Peyer's patch (tissue), 4 donors: ENCODE measurements around the gene FSHB.

Source experiments
- POLR2A ChIP-seq, 2 donors: fragments of 450-650 bp; IDR thresholded peaks; one replicate each; pipeline ENCODE4 v1.5.1; 2017; ENCODE audit warnings: antibody characterized with exemption in 2 of 2, mild to moderate bottlenecking in 2 of 2, moderate library complexity in 2 of 2
- TF ChIP-seq, protein P1 (sequence below), 6 experiments: fragments of 450-650 bp in 4 of 6; fragments of 200-600 bp in 2 of 6; sonication (generic) in 1 of 6; IDR thresholded peaks; one replicate each; pipeline ENCODE4 v1.5.1; 2017 to 2019; ENCODE audit warnings: antibody characterized with exemption in 6 of 6, mild to moderate bottlenecking in 3 of 6, moderate library complexity in 1 of 6

DNA sequence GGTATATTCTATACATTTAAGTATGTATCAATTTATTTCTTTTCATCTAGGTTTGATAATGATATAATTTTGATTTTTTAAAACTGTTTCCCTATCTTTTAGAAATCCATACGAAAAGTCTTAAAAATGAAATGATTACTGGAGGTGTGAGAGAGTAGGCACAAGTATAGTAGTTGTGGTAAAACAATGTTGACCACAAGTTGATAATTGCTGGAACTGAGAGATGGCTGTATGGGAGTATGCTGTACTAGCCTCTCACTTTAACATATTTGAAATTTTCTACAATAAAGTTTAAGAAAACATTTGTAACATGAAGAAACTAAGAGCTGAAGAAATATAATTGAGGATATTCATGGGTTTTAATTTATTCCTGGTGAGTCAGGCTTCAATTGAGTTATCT is 30.0 kb downstream of the FSHB start:
- TF ChIP-seq, protein P1, sequence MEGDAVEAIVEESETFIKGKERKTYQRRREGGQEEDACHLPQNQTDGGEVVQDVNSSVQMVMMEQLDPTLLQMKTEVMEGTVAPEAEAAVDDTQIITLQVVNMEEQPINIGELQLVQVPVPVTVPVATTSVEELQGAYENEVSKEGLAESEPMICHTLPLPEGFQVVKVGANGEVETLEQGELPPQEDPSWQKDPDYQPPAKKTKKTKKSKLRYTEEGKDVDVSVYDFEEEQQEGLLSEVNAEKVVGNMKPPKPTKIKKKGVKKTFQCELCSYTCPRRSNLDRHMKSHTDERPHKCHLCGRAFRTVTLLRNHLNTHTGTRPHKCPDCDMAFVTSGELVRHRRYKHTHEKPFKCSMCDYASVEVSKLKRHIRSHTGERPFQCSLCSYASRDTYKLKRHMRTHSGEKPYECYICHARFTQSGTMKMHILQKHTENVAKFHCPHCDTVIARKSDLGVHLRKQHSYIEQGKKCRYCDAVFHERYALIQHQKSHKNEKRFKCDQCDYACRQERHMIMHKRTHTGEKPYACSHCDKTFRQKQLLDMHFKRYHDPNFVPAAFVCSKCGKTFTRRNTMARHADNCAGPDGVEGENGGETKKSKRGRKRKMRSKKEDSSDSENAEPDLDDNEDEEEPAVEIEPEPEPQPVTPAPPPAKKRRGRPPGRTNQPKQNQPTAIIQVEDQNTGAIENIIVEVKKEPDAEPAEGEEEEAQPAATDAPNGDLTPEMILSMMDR (IDR thresholded peaks at IDR 0.05) = no peak
- TF ChIP-seq POLR2A (IDR thresholded peaks at IDR 0.05) = no peak
